GM21723 (cell line): ENCODE results near the gene CYP2D6.
"Not testable (repeated sequence)": the region's sequence is repeated elsewhere in the genome, so short reads cannot be mapped to it uniquely, and the experiment has no call there.

ENCODE experiments used
- ATAC-seq: cut with Tn5 transposase; IDR thresholded peaks from one replicate; pipeline ENCODE4 v1.9.1; 2021; ENCODE audit warnings: mild to moderate bottlenecking, moderate library complexity; ENCODE audit not compliant: unreplicated experiment

CYP2D6 gene

DNA sequence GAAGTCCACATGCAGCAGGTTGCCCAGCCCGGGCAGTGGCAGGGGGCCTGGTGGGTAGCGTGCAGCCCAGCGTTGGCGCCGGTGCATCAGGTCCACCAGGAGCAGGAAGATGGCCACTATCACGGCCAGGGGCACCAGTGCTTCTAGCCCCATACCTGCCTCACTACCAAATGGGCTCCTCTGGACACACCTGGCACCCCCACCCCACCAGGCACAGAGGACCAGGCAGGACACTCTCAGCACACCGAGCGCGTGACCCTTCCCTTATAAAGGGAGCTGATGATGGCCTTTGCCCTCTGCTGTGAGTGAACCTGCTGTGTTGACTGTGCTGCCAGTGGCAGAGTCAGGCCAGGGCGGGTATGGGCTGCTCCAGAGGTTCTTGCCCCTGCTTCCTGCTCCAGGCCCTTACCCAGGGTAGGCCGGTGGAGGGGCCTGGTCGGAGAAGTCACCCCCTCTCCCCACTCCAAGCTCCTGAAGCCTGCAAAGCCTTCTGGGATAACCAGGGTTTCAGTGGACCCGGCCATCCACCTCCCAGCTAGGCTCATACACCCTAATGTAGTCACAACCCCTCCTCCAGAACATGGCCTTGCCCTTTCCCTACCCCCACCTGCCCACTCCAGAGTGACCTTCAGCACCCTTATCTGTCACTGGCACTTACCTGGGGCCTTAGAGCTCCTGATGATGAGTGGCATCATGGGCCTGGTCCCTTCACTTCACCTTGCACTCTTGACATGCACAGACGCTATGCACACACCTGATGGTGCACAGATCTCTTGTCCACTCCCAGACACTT, at the start of gene CYP2D6:
TSS of gene CYP2D6 (minus strand) at position 172 of the 793 bp plus-strand sequence. CDS start at position 153, 19 bp downstream.
- not testable (repeated sequence) for ATAC-seq

DNA sequence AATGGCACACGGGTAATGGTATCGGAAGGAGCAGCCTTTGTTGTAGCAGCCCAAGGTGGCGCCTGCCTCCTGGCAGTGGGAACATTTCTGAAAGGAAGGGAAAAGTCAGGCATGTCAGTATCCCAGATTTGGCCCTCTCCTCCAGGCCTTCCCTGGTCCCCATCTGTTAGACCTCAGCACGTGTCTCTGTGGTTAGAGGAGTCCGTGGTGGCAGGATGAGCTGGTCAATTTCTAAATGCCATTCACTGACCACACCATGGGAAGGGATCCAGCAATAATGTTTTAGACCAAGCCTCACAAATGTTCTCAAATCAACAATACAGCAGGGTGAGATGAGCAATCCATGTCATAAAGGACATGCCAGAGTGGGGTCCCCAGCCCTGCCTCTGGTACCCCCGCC, 49.0 kb upstream of the CYP2D6 start:
- ATAC-seq: no peak

DNA sequence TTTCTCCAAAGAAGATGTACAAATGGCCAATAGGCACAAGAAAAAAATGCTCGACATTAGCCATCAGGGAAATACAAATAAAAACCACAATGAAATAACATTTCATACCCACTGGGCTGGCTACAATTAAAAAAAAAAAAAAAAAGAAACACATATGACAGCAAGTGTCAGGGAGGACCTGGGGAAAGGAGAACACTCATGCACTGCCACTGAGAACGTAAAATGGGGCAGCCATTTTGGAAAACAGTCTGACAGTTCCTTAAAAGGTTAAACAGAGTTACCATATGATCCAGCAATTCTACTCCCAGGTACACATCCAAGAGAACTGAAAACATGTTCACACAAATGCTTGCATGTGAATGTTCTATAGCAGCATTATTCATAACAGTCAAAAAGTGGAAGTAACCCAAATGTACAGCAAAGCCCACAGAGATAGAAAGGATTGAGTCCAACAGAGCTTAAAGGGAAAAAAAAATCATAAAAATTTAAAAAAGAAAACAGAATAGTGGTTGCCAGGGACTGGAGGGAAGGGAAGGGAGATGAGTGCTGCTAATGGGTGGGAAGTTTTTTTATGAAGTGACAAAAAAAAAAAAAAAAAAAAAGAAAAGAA, 48.4 kb upstream of the CYP2D6 start:
- ATAC-seq: no peak

DNA sequence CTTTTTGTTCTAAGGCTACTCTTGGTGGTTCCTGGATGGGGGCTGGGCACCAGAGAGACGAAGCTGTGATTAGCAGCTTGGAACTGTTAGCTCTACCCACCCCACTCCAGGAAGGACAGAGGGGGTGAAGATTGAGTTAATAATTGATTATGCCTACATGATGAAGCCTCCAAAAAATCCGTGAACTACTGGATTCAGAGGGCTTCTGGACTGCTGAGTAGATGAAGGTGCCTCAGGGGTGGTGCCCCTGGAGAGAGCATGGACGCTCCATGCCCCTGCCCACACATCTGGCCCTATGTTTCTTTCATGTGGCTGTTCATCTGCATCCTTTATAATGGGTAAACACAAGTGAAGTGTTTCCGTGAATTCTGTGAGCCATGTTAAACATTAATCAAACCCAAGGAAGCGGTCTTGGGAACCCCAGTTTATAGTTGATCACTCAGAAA, 47.3 kb upstream of the CYP2D6 start:
- ATAC-seq: no peak

DNA sequence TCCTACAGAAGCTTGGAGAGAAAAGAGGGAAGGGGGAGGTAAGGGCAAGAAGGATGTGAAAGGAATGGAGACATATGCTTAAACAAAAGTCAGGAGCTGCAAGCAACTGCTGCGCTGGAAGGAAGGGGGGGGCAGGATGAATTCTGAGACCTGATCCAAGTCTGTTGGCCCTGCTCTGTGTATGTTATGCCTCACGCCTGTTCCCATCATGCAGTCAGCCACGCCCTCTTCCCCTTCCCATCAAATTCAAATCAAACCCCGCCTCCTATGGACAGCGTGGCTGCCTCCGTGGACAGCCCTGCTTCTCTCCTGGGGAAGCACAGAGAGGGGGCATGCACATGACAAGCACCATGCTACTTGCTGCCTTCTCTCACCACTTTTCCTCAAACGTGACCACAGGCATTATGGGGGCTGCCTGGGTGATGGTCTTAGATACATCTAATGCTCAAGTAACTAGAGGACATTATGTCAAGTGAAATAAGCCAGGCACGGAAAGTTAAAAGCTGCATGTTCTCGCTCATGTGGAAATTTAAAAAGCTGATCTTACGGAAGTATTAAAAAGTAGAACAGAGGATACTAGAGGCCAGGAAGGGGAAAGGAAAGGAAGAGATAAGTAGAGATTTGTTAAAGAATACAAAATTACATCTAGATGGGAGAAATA, 45.8 kb upstream of the CYP2D6 start:
- ATAC-seq: no peak

DNA sequence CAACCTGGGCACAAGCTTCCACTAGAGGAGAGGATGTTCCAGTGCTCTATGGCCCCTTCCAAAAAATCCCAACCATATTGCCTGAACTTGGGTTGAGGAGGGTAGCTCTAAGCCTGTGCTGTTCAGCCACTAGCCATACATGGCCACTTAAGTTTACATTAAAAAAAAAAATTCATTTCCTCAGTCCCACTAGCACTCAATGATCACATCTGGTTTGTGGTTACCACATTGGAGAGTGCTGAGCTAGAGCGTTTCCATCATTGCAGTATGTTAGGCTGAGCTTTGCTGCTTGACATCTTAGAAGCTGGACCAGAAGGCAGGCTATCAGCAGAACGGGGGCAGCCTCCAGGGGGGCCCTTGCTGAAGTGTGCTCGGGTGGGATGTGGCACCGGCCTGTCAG, 43.5 kb upstream of the CYP2D6 start:
- no peak for ATAC-seq

DNA sequence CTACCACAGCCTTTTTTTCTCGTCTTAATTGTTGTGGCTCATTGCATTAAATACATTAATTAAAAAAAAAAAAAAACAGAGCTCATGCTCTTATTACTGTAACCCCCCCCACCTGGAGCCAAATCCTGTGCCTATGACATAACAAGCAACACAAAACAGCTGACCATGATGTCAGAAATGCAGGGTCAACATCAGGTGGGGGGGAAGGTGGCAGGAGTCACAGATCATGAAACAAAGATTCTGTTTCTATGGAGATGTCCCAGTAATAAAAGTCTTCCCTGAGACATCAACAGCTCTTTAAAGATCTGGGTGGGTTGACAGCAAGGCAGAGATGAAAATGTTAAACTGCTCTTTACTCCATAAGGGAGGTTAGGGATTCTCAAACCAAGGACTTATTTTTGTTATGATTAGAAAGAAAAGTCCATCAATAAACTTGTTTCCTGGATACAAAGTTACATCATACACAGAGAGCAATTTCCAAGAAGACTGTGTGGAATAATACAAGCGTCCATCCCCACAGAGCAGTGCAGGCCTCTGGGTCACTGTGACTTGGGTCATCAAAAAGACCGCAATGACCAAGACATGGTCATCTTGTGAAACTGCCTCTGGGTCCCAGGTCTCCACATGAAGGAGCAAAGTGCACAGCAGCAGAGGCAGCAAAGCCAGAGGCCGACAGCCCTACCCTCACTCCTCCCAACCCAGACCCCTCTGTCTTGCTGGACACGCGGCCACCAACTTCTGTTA, 42.7 kb upstream of the CYP2D6 start:
- ATAC-seq: no peak

DNA sequence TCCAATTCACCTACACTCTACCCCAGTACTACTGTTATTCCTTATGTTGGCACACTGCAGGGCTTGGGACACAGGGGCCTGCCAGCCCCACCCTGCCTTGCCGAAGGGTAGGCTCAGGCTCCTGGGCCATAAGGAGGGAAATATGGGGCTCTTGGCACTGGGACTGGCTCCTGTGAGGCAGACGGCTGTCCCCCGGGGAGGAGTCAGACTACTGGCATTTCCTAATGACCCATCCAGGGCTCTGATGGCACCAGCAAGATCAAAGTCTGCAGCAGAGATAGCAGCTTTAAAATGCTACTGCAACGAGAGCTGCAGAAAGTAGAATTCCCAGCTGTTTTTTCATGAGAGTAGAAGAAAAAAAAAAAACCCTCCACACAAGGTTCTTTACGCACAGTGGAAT, 42.2 kb upstream of the CYP2D6 start:
- ATAC-seq: no peak

DNA sequence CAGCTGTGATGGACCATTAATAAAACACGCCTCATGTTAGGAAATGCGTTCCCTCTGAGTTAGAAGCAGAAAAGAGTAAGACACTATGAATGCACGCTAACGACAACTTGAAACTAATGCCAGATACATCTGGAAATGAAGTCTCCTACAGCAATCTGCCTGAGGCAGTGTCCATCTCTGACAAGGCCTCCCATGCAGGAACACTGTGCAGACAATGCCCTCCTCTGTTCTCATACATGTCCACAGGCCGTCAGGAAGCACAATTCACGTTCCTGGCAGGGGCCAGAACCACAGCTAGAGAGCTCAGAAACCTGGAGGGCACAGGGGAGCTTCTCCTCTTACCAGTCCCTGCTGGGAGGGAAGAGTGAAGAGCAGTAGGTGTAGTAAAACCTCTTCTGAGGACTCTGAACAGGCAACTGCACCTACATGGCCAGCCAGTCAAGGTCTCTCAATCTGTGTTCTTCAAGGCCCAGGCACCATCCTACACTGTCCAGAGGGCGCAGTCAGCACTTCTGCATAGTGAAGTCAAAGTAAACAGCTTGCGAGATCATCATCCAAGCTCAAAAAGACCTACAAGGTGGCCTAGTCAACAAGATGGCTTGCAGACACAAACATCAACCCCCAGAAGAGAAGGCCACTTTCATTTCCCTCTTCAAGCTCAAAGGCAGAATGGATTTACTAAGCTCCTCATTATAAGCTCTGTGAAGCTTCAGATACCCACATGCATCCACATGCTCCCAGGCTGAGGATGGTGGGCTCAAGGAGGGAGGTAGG, 41.5 kb upstream of the CYP2D6 start:
- ATAC-seq: no peak

DNA sequence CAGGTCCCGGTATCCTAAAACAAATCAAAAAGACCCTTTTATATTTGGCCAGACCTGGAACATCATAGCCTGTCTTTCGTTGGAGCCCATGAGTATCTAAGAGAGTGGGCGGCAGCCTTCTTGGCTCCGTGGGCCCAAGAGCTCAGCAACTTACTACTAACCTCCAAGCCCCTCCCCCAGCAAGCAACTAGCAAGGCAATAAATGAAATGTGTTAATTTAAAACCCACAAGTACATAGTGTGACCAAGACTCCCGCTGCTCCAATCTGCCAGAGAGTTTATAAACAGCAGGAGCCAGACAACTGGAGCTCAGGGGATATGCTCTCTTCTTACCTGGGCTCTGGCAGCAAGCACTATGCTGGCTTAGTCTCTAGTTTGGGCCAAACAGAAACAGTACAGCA, 40.8 kb upstream of the CYP2D6 start:
- no peak for ATAC-seq

DNA sequence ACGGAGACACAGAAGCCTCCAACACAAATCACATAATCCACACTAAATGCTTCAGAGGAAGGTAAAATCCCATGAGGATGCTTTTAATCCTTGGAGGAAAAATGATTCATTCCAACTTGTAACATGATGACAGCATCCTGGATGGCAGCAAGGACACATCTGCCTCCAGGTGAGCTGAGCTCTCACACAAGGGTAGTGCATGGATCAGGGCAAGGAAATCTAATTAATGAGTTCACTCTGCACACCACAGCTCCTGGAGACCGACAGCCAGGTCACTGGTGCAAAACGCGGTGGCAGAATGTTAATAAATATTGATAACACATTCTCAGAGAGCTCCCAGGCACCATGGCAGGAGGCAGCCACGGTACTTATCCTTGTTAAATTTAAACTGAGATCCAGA, 40.3 kb upstream of the CYP2D6 start:
- ATAC-seq: no peak

DNA sequence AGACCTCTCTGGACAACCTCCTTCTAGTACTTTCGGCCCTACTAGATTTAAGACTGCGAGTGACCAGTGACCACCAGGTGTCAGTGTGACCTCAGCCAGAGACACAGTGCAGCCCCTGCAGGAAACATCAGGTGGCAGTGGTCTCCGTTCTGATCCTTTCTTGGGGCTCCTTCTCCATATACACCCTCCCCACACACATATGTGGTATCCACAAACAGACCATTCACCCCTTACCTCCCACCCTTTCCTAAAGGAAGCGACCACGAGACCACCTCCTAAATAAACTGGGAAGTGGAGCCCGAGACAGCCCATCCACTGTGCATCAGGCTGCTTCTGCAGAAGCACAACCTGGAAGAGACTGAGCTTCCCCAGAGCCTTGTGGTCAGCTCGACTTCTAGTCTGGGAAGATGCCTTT, 38.5 kb upstream of the CYP2D6 start:
- ATAC-seq: no peak

DNA sequence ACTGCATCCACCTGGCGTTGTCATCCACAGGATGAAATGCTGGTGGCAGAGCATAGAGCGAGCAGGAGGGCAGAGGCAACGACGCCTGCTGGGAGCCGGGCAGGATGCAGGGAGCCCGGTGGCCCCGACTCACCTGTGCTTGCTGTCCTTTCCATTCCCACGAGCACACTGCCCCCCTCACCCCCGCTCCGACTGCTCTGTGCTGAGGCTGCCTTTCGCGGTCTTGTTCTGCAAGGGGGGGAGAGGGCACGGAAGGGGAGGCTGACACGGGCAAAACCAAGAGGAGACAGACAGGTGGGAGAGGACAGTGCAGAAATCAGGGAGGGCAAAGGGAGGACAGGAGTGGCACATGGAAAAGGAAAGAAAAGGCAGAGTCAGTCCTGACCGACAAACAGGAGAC, 37.9 kb upstream of the CYP2D6 start:
- ATAC-seq: no peak

DNA sequence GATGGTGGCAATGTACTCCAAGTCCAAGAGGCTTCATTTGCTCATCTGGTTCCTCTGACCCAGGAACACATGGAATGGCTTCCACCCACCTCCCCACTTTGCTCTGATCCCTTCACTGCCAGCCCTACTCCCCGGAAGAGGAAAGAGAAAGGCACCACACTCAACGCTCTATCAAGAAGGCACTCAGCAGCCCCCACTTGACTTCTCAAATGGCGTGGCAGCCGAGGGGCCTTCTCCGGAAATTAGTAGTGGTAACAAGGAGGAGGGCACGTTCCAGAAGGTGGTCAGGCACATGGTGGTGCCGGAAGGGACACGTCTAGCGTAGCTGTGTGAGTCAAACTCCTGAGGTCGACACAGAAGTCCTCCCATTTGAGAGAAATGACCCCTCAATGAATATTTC, 36.5 kb upstream of the CYP2D6 start:
- no peak for ATAC-seq

DNA sequence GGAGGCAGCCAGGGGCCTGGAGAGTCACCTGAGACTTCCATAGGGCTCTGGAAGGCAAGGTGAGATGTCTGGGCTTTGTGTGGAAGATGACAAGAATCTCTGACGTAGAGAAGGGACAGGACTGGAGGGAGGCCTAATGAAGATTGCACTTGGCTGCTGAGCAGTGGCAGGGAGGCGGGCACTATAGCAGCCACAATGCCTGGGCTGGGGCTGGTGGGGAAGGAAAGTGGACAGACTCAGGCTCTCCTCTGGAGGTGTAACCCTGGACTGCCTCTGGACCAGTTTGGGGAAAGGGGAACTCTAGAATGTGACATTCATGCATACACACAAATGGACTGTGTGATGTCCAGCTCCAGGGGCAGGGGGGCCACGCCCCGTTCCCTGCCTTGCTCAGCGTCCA, 34.3 kb upstream of the CYP2D6 start:
- no peak for ATAC-seq

DNA sequence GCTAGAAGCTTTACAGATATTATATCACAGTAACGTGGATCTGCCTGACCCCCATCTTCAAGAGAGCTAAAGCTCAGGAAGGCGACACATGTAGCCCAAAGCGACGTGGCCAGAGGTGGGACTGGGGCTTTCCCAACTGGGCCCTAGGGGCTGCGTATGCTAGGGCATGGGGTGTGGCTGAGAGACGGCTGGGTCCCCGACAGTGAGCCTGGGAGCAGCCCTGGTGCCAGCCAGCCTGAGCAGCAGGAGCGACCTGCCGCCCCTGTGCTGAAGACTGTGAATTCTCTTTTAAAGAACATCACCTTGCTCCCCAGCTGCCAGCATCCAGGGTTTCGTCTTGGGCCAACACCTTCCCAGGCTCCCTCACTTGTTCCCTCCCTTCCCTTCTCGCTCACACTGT, 32.9 kb upstream of the CYP2D6 start:
- ATAC-seq: no peak

DNA sequence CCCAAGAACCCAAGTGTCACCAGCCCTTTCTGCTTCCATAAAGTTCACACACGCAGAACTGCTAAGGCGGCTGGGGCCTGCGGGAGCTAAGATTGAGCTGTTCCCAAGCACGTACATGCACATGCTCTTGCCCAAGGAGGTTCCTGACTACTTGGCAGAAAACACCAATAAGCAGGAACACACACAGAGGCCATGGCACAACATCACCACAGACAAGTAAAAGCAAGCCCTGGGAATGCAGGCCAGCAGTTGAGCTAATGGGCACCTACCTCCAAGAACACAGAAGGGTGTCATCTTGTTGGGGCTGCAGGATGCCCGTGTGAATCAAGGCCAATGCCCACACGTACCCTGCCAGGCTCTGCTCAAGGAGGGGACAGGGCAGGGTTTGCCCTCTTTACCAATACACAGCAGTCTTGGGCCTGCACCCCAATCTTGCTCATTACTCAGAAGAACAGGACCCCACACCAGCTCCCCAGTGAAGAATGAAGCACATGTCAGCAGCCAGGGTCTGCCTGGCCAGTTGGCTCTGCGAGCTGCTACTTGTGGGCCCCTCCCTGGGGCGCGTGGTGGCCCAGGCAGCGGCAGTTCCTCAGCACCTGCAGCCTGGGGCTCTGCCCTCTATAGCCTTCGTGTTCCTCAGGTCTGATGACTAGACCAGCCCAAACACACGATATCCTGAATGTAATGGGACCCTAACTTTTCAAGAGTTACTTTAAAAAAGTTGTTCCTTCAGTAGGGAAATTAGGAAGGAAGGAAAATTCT, 32.3 kb upstream of the CYP2D6 start:
- no peak for ATAC-seq

DNA sequence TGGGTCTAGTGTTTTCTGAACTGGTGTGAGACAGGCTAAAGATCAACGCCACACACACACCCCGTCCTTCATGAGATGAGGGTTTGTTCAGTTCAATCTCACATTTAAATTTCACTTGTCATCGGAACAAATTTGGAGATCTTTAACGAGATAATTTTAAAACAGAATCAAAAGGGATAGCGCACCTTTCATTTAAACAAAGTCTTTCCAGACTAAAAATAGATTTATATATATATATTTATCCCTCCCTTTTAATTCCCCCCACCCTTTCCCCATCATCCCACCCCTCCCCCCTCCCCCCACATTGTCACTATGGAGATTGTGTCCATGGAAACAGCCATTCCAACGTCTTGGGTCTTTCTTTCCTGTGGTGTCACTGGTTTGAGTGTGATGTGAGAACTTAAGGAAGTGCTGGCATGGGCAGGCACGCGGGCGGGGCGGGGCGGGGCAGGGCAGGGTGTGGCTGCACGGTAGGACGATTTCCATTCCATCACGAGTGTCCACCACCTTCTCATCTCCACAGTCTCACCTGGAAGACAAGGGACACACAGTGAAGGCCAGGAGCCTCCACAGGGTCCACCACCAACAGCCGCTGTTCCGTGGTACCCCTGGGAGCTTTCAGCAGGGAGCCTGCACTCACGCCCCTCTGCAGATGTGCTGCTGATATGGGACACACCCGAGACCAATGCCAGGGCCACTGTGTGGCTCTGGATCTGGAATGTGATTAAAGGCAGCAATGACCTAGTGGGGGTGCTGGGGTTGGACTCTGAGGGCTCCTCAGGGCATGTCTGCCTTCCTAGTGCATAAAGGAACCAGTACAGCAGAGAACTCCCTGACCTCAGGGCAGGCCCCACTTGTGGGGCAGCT, 30.5 kb upstream of the CYP2D6 start:
- ATAC-seq: no peak

DNA sequence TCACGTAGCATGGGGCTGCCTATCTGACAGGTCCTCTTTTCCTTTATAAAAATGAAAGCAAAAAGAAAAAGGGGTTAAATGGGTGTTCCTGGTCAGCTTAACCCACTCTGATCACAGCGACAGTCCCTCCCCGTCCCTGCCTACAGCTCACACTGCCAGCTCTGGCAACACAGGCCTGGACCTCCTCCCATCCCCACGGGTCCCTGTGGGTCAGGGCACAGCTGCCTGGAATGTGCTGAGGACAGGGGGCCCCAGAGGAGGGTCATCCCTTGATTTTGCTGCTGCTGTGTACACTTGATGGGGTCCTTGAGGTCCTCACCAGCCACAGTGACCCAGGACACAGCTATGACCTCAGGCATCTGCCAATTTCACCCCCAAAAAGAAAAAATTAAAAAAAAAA, 29.6 kb upstream of the CYP2D6 start:
- no peak for ATAC-seq
